Stimulated activated naive B cell treated with anti-CD40 and anti-IgM and Interleukin-4, amounts not matched to agents 10 μg/mL and 1 μg/mL and 100 μg/mL, for 72 hours (primary cell): ENCODE data around the gene SLC39A11.

ENCODE experiments used
- ATAC-seq, 2 donors: fragments of 150-1000 bp; cut with Tn5 transposase; replicated peaks; 2 replicates each; pipeline ENCODE4 v1.10.0; 2021; ENCODE audit warnings: moderate library complexity in 1 of 2
- DNase-seq: peaks from one replicate; pipeline ENCODE4 v3.0.0; 2021
- H3K27ac Mint-ChIP-seq: one replicate; pipeline ENCODE4 v1.8.0; 2022; ENCODE audit warnings: mild to moderate bottlenecking, mixed read lengths
- H3K27me3 Mint-ChIP-seq, 2 donors: one replicate each; pipeline ENCODE4 v1.8.0; 2022; ENCODE audit warnings: mixed read lengths in 2 of 2
- H3K36me3 Mint-ChIP-seq, 2 donors: one replicate each; pipeline ENCODE4 v1.8.0; 2022; ENCODE audit warnings: mixed read lengths in 2 of 2, mild to moderate bottlenecking in 1 of 2
- H3K4me1 Mint-ChIP-seq, 2 donors: one replicate each; pipeline ENCODE4 v1.8.0; 2022; ENCODE audit warnings: mixed read lengths in 2 of 2, mild to moderate bottlenecking in 1 of 2
- H3K4me3 Mint-ChIP-seq, 2 donors: one replicate each; pipeline ENCODE4 v1.8.0; 2022; ENCODE audit warnings: mild to moderate bottlenecking in 2 of 2, mixed read lengths in 2 of 2, moderate library complexity in 1 of 2
- H3K9me3 Mint-ChIP-seq, 2 donors: one replicate each; pipeline ENCODE4 v1.8.0; 2022; ENCODE audit warnings: mixed read lengths in 2 of 2, mild to moderate bottlenecking in 1 of 2

Gene SLC39A11

GRCh38 chr17:72747501-72747900 is 345.0 kb downstream of the SLC39A11 start:
- Mint-ChIP-seq H3K27ac (no peak overlapping the region), H3K4me1 (no peaks in the 10 kb centered on the region), H3K4me3 (no peak overlapping the region), H3K27me3 (no peaks in the 10 kb centered on the region), H3K9me3 (no peaks in the 10 kb centered on the region), H3K36me3 (peaks cover 8% of the 10 kb centered on the region in 2 donors)
- ATAC-seq = no peak
- no peak for DNase-seq

DNA sequence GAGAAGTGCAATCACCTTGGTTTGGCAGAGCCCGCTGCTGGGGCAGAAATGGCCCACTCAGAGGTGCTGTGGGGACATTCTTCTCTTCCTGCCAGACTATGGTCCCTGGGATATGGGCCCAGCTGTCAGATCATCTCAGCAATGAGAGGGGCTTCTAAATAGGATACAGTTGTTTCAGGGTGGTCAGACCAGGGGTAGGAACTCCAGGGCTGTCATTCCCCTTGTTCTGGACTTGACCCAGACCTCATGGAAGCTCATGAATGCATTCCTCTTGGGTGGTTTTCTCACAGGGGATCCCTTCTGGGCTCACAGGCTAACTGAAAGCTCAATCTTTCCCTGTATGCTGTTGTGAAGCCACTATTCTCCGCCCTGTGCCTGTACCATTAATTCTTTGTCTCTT is 347.2 kb downstream of the SLC39A11 start:
- H3K27ac Mint-ChIP-seq = no peak overlapping the region
- no peaks in the 10 kb centered on the region for H3K9me3 Mint-ChIP-seq
- ATAC-seq = no peak

DNA sequence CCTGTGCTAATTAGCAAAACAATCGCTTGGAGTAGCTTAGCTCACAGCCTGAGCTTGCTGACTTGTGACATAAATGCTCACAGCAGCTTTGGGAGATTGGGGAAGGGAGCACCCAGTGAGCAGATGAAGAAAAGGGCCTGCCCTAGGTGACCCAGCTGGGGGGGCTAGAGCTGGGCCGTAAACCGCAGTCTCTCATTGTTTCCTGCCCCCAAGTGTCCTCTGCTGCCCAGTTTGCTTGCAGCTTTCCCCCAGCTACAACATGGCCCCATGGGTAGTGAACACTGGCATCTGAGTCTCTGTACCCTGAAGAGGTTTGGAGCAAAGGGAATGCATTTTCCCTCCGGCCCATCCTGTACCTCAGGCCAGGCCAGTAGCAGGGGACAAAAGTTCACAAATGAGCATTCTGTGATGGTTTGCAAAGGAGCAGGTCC is 349.4 kb downstream of the SLC39A11 start:
- no peak overlapping the region for H3K4me3 Mint-ChIP-seq
- H3K27ac Mint-ChIP-seq = no peak overlapping the region
- no peaks in the 10 kb centered on the region for H3K9me3 Mint-ChIP-seq
- no peaks in the 10 kb centered on the region for H3K4me1 Mint-ChIP-seq
- ATAC-seq (no peak), DNase-seq (no peak)
- peaks cover 13 to 15% of the 10 kb centered on the region in 2 donors for H3K36me3 Mint-ChIP-seq
- no peaks in the 10 kb centered on the region for H3K27me3 Mint-ChIP-seq

More for the DNA sequence above, 347.2 kb downstream of the SLC39A11 start:
- DNase-seq = no peak
- no peaks in the 10 kb centered on the region for H3K4me1 Mint-ChIP-seq
- peaks cover 8% of the 10 kb centered on the region in 2 donors for H3K36me3 Mint-ChIP-seq
- no peaks in the 10 kb centered on the region for H3K27me3 Mint-ChIP-seq
- no peak overlapping the region for H3K4me3 Mint-ChIP-seq

DNA sequence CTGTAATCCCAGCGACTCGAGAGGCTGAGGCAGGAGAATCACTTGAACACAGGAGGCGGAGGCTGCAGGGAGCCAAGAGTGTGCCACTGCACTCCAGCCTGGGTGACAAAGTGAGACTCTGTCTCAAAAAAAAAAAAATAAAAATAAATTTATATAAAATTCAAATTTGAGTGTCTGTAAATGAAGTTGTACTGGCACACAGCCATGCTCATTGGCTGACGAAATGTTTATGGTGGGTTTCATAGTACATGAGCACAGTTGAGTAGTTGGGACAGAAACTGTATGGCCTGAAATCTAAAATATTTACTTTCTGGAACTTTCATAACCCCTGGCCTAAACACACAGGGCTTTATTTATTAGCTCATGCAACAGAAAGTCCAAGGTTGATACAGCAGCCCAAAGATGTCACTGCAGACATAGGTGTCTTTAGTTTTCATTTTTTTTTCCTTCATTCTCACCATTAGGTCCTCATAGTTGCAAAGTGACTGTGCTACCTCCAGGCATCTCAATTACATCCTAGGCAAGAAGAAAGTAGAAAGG is 355.3 kb downstream of the SLC39A11 start:
- DNase-seq (no peak), ATAC-seq (no peak)
- Mint-ChIP-seq H3K27ac (no peak overlapping the region), H3K9me3 (no peaks in the 10 kb centered on the region), H3K27me3 (no peaks in the 10 kb centered on the region), H3K36me3 (peaks cover 36 to 38% of the 10 kb centered on the region in 2 donors), H3K4me3 (no peak overlapping the region), H3K4me1 (peaks cover 11 to 22% of the 10 kb centered on the region in 2 donors)

DNA sequence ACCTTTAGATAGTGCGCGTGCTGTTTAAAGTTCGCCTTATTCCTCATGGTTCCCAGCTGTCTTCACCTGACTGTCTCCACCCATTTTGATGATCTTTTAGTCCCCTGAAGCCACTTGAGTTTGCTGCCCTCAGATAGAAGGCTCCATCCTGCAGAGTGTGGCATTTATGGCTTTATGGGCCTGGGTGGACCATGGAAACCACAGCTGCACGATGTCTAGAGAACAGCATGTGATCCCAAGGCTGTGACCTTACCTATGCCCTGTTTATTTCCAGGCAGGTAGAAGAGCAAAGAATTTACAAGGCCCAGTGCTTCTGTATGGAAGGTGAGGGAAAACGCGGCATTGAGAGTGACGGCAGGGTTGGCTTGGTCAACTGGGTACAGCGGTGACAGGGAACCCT is 356.9 kb downstream of the SLC39A11 start:
- ATAC-seq (no peak), DNase-seq (no peak)
- H3K4me1 Mint-ChIP-seq = peaks cover 11 to 26% of the 10 kb centered on the region in 2 donors
- no peaks in the 10 kb centered on the region for H3K27me3 Mint-ChIP-seq
- H3K9me3 Mint-ChIP-seq = no peaks in the 10 kb centered on the region
- H3K4me3 Mint-ChIP-seq = no peak overlapping the region
- H3K27ac Mint-ChIP-seq = no peak overlapping the region
- H3K36me3 Mint-ChIP-seq = peaks cover 36 to 38% of the 10 kb centered on the region in 2 donors

- Mint-ChIP-seq H3K4me3 (no peak overlapping the region), H3K36me3 (peaks cover 36 to 38% of the 10 kb centered on the region in 2 donors), H3K27me3 (no peaks in the 10 kb centered on the region), H3K27ac (no peak overlapping the region), H3K4me1 (peaks cover 16 to 32% of the 10 kb centered on the region in 2 donors), H3K9me3 (no peaks in the 10 kb centered on the region)
- no peak for ATAC-seq
- DNase-seq = no peak
These were observed 357.4 kb downstream of the SLC39A11 start for GRCh38 chr17:72735048-72735447.

DNA sequence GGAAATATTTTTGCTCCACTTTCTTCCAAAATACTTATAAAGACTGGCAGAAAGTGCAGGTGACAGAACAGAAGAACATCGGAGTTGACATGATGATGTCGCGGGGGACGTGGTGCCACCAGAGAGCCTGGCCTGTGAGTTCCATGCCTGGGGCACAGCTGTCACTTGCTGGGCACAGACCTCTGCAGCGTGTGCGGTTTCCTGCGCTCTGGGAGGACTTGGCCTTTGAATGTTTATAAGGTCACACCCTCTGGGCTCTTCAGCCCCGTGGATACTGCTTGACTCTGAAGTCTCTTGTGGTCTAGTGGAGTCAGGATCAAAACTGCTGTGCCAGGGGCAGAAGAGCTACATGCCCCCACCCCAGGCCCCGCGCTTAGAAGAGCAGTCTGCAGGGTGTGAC is 357.9 kb downstream of the SLC39A11 start:
- Mint-ChIP-seq H3K36me3 (peaks cover 36 to 38% of the 10 kb centered on the region in 2 donors), H3K27ac (no peak overlapping the region), H3K9me3 (no peaks in the 10 kb centered on the region), H3K4me3 (no peak overlapping the region), H3K27me3 (no peaks in the 10 kb centered on the region), H3K4me1 (peaks cover 20 to 36% of the 10 kb centered on the region in 2 donors)
- no peak for ATAC-seq
- DNase-seq = no peak

- Mint-ChIP-seq H3K27ac (no peak overlapping the region), H3K4me3 (no peak overlapping the region), H3K9me3 (no peaks in the 10 kb centered on the region), H3K36me3 (peaks cover 36 to 38% of the 10 kb centered on the region in 2 donors), H3K4me1 (peaks cover 22 to 38% of the 10 kb centered on the region in 2 donors), H3K27me3 (no peaks in the 10 kb centered on the region)
- ATAC-seq = peak; percentile 89 to 92
- DNase-seq = no peak
These were observed 358.7 kb downstream of the SLC39A11 start for GRCh38 chr17:72733619-72734282.

DNA sequence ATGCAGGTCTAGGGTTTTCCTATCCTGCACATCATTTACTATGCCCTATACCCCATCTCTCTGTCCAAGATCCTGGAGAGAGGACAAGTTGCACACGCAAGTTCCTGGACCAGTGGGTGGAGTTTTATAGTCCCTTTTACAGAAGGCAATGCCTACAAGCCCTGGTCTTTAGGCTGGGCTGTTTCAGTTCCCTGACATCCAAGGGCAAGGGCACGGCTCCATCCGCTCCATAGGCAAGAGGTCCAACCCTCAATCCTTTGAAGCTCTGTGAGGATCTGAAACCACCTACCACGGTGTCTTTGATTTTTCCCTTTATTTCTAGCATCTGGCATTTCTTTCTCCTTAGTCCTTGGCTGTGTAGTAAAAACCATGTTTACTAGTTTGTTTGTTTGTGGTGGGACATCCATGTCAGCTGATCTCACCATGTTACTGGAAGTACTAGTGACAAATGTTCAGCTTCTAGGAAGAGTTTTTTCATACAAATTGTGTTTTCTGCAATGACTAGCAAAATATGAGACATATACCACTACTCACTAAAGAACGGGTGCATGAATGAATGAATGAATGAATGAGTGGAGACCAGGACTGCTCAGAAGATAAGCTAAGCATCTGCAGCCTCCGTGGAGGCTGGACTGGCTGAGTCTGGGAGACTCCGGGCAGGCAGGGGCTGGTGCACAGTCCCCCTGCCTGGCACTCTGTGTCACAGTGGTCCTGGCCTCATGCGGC is 359.4 kb downstream of the SLC39A11 start:
- Mint-ChIP-seq H3K4me1 (peaks cover 25 to 42% of the 10 kb centered on the region in 2 donors), H3K27me3 (no peaks in the 10 kb centered on the region), H3K9me3 (no peaks in the 10 kb centered on the region), H3K27ac (no peak overlapping the region), H3K36me3 (peaks cover 29 to 33% of the 10 kb centered on the region in 2 donors), H3K4me3 (no peak overlapping the region)
- ATAC-seq = no peak
- DNase-seq = no peak

GRCh38 chr17:72730077-72730476 is 362.4 kb downstream of the SLC39A11 start:
- no peaks in the 10 kb centered on the region for H3K27me3 Mint-ChIP-seq
- H3K4me1 Mint-ChIP-seq = peaks cover 45 to 69% of the 10 kb centered on the region in 2 donors
- H3K27ac Mint-ChIP-seq = peak overlapping the region; percentile 33
- peaks cover 21% of the 10 kb centered on the region in 2 donors for H3K36me3 Mint-ChIP-seq
- no peak for DNase-seq
- no peaks in the 10 kb centered on the region for H3K9me3 Mint-ChIP-seq
- peak; percentile 28 to 29 for ATAC-seq
- H3K4me3 Mint-ChIP-seq = no peak overlapping the region

DNA sequence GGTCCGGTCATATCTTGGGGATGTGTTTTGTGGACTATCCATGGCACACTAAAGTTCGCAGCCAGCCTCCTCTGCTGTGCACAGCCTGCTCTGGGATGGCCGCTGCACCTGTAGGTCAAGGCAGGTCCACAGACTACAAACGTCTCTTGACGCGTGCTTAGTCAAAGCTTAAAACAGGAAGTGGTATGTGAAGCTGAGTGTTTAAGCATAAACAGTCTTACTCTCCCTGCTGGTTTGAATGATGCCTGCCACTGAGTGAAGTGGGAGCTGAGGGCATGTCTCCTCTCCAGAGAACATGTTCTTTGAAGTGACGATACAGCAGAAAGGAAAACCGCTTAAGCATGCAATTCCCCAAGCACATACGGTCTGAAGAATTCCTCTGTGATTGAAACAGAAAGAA is 365.6 kb downstream of the SLC39A11 start:
- no peaks in the 10 kb centered on the region for H3K9me3 Mint-ChIP-seq
- H3K36me3 Mint-ChIP-seq = peaks cover 6 to 16% of the 10 kb centered on the region in 2 donors
- H3K4me1 Mint-ChIP-seq = peaks cover 34 to 45% of the 10 kb centered on the region in 2 donors
- H3K27me3 Mint-ChIP-seq = no peaks in the 10 kb centered on the region
- ATAC-seq (peak; percentile 94 to 95), DNase-seq (peak; percentile 45)
- H3K27ac Mint-ChIP-seq = peak overlapping the region; percentile 94
- H3K4me3 Mint-ChIP-seq = peak overlapping the region; percentile 72 to 79

- no peaks in the 10 kb centered on the region for H3K9me3 Mint-ChIP-seq
- H3K4me3 Mint-ChIP-seq = no peak overlapping the region
- peaks cover 6 to 16% of the 10 kb centered on the region in 2 donors for H3K36me3 Mint-ChIP-seq
- no peak overlapping the region for H3K27ac Mint-ChIP-seq
- no peaks in the 10 kb centered on the region for H3K27me3 Mint-ChIP-seq
- peaks cover 34 to 42% of the 10 kb centered on the region in 2 donors for H3K4me1 Mint-ChIP-seq
- DNase-seq = no peak
- peak in 1 of 2 donors; percentile 27 for ATAC-seq
These were observed 366.9 kb downstream of the SLC39A11 start for GRCh38 chr17:72725433-72726068.

- no peak for DNase-seq
- ATAC-seq = no peak
- H3K27me3 Mint-ChIP-seq = no peaks in the 10 kb centered on the region
- H3K4me3 Mint-ChIP-seq = no peak overlapping the region
- H3K4me1 Mint-ChIP-seq = peaks cover 38 to 44% of the 10 kb centered on the region in 2 donors
- H3K36me3 Mint-ChIP-seq = peaks cover 9 to 20% of the 10 kb centered on the region in 2 donors
- H3K9me3 Mint-ChIP-seq = no peaks in the 10 kb centered on the region
- no peak overlapping the region for H3K27ac Mint-ChIP-seq
These were observed 368.2 kb downstream of the SLC39A11 start for GRCh38 chr17:72724267-72724666.

GRCh38 chr17:72723711-72724110 is 368.8 kb downstream of the SLC39A11 start:
- H3K27me3 Mint-ChIP-seq = no peaks in the 10 kb centered on the region
- no peak overlapping the region for H3K27ac Mint-ChIP-seq
- no peak for DNase-seq
- peaks cover 38 to 47% of the 10 kb centered on the region in 2 donors for H3K4me1 Mint-ChIP-seq
- no peak overlapping the region for H3K4me3 Mint-ChIP-seq
- H3K36me3 Mint-ChIP-seq = peaks cover 9 to 20% of the 10 kb centered on the region in 2 donors
- no peaks in the 10 kb centered on the region for H3K9me3 Mint-ChIP-seq
- ATAC-seq = no peak
